Neural cell (in vitro differentiated cells): ENCODE measurements around the gene MYH1. TPM values are rescaled to one million over a fixed set of nuclear protein-coding genes. Genes with fewer than 3 reads are reported as not detected.

Experiments
- H2AFZ ChIP-seq: fragments of 200-600, 300-800 bp; sonication (generic), shearing (Covaris generic); 2 replicates; pipeline ENCODE4 v1.6.0; 2014; ENCODE audit warnings: low read depth, mild to moderate bottlenecking, antibody characterized with exemption, low read length, moderate library complexity
- H3F3A ChIP-seq: fragments of 200-600 bp; shearing (Covaris generic); 2 replicates; pipeline ENCODE4 v1.6.1; 2016; ENCODE audit warnings: mild to moderate bottlenecking, moderate library complexity, mixed read lengths, antibody characterized with exemption, low read length; ENCODE audit not compliant: insufficient read depth, poor library complexity, severe bottlenecking
- H3K27ac ChIP-seq: fragments of 200-600, 300-800 bp; sonication (generic), shearing (Covaris generic); 2 replicates; pipeline ENCODE4 v1.5.1; 2014; ENCODE audit warnings: mild to moderate bottlenecking, low read length, moderate library complexity
- H3K27me3 ChIP-seq: fragments of 300-800, 200-600 bp; sonication (generic), shearing (Covaris generic); 2 replicates; pipeline ENCODE4 v1.6.0; 2014; ENCODE audit warnings: mild to moderate bottlenecking, low read depth, low read length, moderate library complexity; ENCODE audit not compliant: insufficient read depth
- H3K36me3 ChIP-seq: fragments of 300-800, 200-600 bp; sonication (generic), shearing (Covaris generic); 2 replicates; pipeline ENCODE4 v1.5.1; 2014; ENCODE audit warnings: mild to moderate bottlenecking, antibody characterized with exemption, low read length, moderate library complexity; ENCODE audit not compliant: insufficient read depth
- H3K4me2 ChIP-seq: fragments of 300-800, 200-600 bp; sonication (generic), shearing (Covaris generic); 2 replicates; pipeline ENCODE4 v1.6.0; 2014; ENCODE audit warnings: mild to moderate bottlenecking, low read length
- H3K4me3 ChIP-seq: fragments of 300-800, 200-600 bp; sonication (generic), shearing (Covaris generic); 2 replicates; pipeline ENCODE4 v1.5.1; 2014; ENCODE audit warnings: mild to moderate bottlenecking, low read length, moderate library complexity
- H3K79me2 ChIP-seq: fragments of 200-600 bp; shearing (Covaris generic); replicated peaks from 2 replicates; pipeline ENCODE4 v1.6.0; 2014; ENCODE audit warnings: mild to moderate bottlenecking, low read length, moderate library complexity; ENCODE audit not compliant: insufficient read depth
- H3K9ac ChIP-seq: fragments of 300-800, 200-600 bp; sonication (generic), shearing (Covaris generic); 2 replicates; pipeline ENCODE4 v1.6.1; 2016; ENCODE audit warnings: mild to moderate bottlenecking, low read length, mixed read lengths
- H3K9me2 ChIP-seq: fragments of 200-600 bp; shearing (Covaris generic); 2 replicates; pipeline ENCODE4 v1.6.1; 2016; ENCODE audit warnings: mild to moderate bottlenecking, low read length, mixed read lengths; ENCODE audit not compliant: insufficient read depth
- H3K9me3 ChIP-seq: fragments of 200-600, 300-800 bp; sonication (generic), shearing (Covaris generic); 2 replicates; pipeline ENCODE4 v1.6.1; 2016; ENCODE audit warnings: mild to moderate bottlenecking, mixed run types, low read length, moderate library complexity, mixed read lengths
- H4K20me1 ChIP-seq: fragments of 200-600 bp; shearing (Covaris generic); 2 replicates; pipeline ENCODE4 v1.6.1; 2016; ENCODE audit warnings: mild to moderate bottlenecking, mixed run types; ENCODE audit not compliant: insufficient read depth
- CTCF ChIP-seq: fragments of 450-650 bp; IDR thresholded peaks from 2 replicates; pipeline ENCODE4 v1.5.1; 2014; ENCODE audit warnings: antibody characterized with exemption, mild to moderate bottlenecking, moderate library complexity; ENCODE audit not compliant: poor library complexity, severe bottlenecking
- EP300 ChIP-seq: fragments of 450-650 bp; conservative IDR thresholded peaks from 2 replicates; pipeline ENCODE4 v1.6.1; 2014; ENCODE audit warnings: antibody characterized with exemption, mild to moderate bottlenecking, moderate library complexity; ENCODE audit not compliant: poor library complexity, severe bottlenecking
- EZH2 ChIP-seq: fragments of 200-600, 300-800 bp; shearing (Covaris generic), sonication (generic); IDR thresholded peaks from 2 replicates; pipeline ENCODE4 v1.6.1; 2014; ENCODE audit warnings: antibody characterized with exemption, low read length, borderline replicate concordance, mild to moderate bottlenecking; ENCODE audit not compliant: insufficient read depth, poor library complexity, severe bottlenecking
- MXI1 ChIP-seq: fragments of 450-650 bp; conservative IDR thresholded peaks from 2 replicates; pipeline ENCODE4 v1.6.1; 2014; ENCODE audit warnings: antibody characterized with exemption, mild to moderate bottlenecking; ENCODE audit not compliant: poor library complexity, severe bottlenecking
- POLR2AphosphoS5 ChIP-seq: IDR thresholded peaks from 2 replicates; pipeline ENCODE4 v1.6.1; 2012
- RAD21 ChIP-seq: fragments of 450-650 bp; conservative IDR thresholded peaks from 2 replicates; pipeline ENCODE4 v1.6.1; 2014; ENCODE audit warnings: antibody characterized with exemption, mild to moderate bottlenecking, moderate library complexity
- REST ChIP-seq: IDR thresholded peaks from 2 replicates; pipeline ENCODE4 v1.6.1; 2012; ENCODE audit warnings: borderline replicate concordance
- SMC3 ChIP-seq: fragments of 450-650 bp; conservative IDR thresholded peaks from 2 replicates; pipeline ENCODE4 v1.6.1; 2014; ENCODE audit warnings: antibody characterized with exemption, mild to moderate bottlenecking, moderate library complexity; ENCODE audit not compliant: poor library complexity
- TAF1 ChIP-seq: IDR thresholded peaks from 2 replicates; pipeline ENCODE4 v1.6.1; 2012; ENCODE audit warnings: low read depth
- polyA plus RNA-seq: library from polyadenylated mRNA; depleted of rRNA; stranded (reverse); fragments of >200 nt; gene quantifications from 2 replicates; pipeline ENCODE4 v1.2.3, GENCODE V29; 2014

Gene MYH1
- polyA plus RNA-seq, 1 donor from 2014 or later: not detected

- H3K27ac ChIP-seq: no peak overlapping the region
- H3K9me2 ChIP-seq: no peaks in the 10 kb centered on the region
- H2AFZ ChIP-seq: no peak overlapping the region
- H3K9ac ChIP-seq: no peak overlapping the region
- no peak overlapping the region for H3K4me2 ChIP-seq
- no peaks in the 10 kb centered on the region for H3F3A ChIP-seq
- no peaks in the 10 kb centered on the region for H3K36me3 ChIP-seq
- no peaks in the 10 kb centered on the region for H4K20me1 ChIP-seq
- no peaks in the 10 kb centered on the region for H3K9me3 ChIP-seq
- no peaks in the 10 kb centered on the region for H3K27me3 ChIP-seq
- no peak for TF ChIP-seq POLR2AphosphoS5
- TF ChIP-seq MXI1: no peak
- TF ChIP-seq RAD21: no peak
- TF ChIP-seq EP300: no peak
- TF ChIP-seq SMC3: no peak
- no peak for TF ChIP-seq TAF1
- TF ChIP-seq CTCF: no peak
- TF ChIP-seq EZH2: no peak
- no peak overlapping the region for H3K4me3 ChIP-seq
- no peaks in the 10 kb centered on the region for H3K79me2 ChIP-seq
These were observed 54.9 kb downstream of the MYH1 start for GRCh38 chr17:10463402-10463801.

- H3K79me2 ChIP-seq: no peaks in the 10 kb centered on the region
- no peaks in the 10 kb centered on the region for H3K36me3 ChIP-seq
- H3K9me3 ChIP-seq: no peaks in the 10 kb centered on the region
- H4K20me1 ChIP-seq: no peaks in the 10 kb centered on the region
- no peak overlapping the region for H3K4me2 ChIP-seq
- no peaks in the 10 kb centered on the region for H3K9me2 ChIP-seq
- H3F3A ChIP-seq: no peaks in the 10 kb centered on the region
- H3K27me3 ChIP-seq: no peaks in the 10 kb centered on the region
- H2AFZ ChIP-seq: no peak overlapping the region
- TF ChIP-seq RAD21 (no peak), REST (no peak), SMC3 (no peak), POLR2AphosphoS5 (no peak), TAF1 (no peak), EZH2 (no peak), CTCF (no peak), EP300 (no peak), MXI1 (no peak)
- H3K9ac ChIP-seq: no peak overlapping the region
- H3K4me3 ChIP-seq: no peak overlapping the region
- H3K27ac ChIP-seq: no peak overlapping the region
These were observed 58.3 kb downstream of the MYH1 start for GRCh38 chr17:10460062-10460461.
